Mesodermal cell (in vitro differentiated cells): ENCODE data around the gene RCC2. TPM values are rescaled to one million over a fixed set of nuclear protein-coding genes. Genes with fewer than 3 reads are reported as not detected.
"Not testable (repeated sequence)": the region's sequence is repeated elsewhere in the genome, so short reads cannot be mapped to it uniquely, and the experiment has no call there.

Experiments used
- H3K27ac ChIP-seq: 2 replicates; pipeline ENCODE4 v1.7.0; 2013; ENCODE audit warnings: mild to moderate bottlenecking, low read depth, low read length, moderate library complexity; ENCODE audit not compliant: severe bottlenecking
- H3K36me3 ChIP-seq: 2 replicates; pipeline ENCODE4 v1.7.1; 2013; ENCODE audit warnings: mild to moderate bottlenecking, low read length, moderate library complexity; ENCODE audit not compliant: control insufficient read depth, insufficient read depth
- H3K4me1 ChIP-seq: one replicate; pipeline ENCODE4 v1.7.1; 2013; ENCODE audit warnings: mild to moderate bottlenecking, low read length; ENCODE audit not compliant: insufficient read depth, control insufficient read depth, poor library complexity, severe bottlenecking
- H3K4me3 ChIP-seq: 2 replicates; pipeline ENCODE4 v1.7.0; 2013; ENCODE audit warnings: low read length, control low read depth, mild to moderate bottlenecking; ENCODE audit not compliant: insufficient read depth, poor library complexity, severe bottlenecking; ENCODE audit errors: extremely low read depth
- H3K9me3 ChIP-seq: 2 replicates; pipeline ENCODE4 v1.7.1; 2013; ENCODE audit warnings: mild to moderate bottlenecking, low read length, moderate library complexity; ENCODE audit not compliant: control insufficient read depth
- whole genome bisulfite sequencing, 2 experiments: methylation state at CpG; one replicate each; pipeline ENCODE4 v1.1.5; 2013; ENCODE audit warnings: missing lambda C conversion rate in 2 of 2; ENCODE audit not compliant: insufficient coverage in 2 of 2; 5-methylcytosine and 5-hydroxymethylcytosine counted together
- polyA plus RNA-seq, 2 experiments: library from polyadenylated mRNA; stranded (reverse); fragments of 50-300 nt; gene quantifications; one replicate each; pipeline ENCODE4 v1.2.3, GENCODE V29; 2013

The RCC2 gene
- 87.8 TPM for polyA plus RNA-seq (2013, experiment 1 of 2)
- 73.5 TPM for polyA plus RNA-seq (2013, experiment 2 of 2)

DNA sequence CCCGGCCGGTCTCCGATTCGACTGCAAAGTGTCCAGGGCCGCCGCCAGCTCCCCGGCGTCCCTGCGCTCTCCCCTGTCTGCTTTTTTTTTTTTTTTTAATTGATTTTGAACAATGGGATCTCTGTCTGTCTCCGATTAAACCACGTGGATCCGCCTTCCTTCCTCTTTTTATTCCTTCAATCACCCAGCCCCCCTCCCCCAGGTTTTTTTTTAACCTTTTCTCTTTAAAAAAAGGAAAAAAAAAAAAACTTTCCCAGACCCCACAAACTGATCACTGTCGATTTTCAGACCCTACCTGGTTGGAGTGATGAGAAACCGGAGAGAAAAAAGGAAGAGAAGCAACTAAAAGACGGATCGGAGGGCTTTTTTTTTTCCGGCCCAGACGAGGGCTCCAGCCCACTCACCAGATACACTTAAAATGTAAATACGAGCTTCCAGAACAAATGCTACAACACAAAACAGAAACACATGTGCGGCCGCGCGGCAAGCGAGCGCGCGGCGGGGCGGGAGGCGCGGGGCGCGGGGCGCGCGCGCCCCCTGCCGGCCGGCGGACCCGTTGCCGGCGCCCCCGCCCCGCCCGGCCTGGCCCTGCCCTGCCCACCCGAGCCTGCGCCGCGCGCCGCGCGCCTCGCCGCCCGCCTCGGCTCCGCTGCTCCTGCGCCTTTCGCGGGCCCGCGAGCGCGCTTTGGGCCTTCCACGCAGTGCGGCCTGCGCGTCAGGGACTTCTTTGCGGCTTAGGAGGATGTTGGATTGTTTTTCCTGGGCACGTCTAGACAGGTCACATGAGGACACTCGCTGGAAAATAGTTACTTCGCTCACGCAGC is at the start of gene RCC2:
RCC2 (minus strand) TSS at position 428 of the 824 bp plus-strand sequence. CDS start 1,163 bp downstream, outside the sequence.
- Histone ChIP-seq H3K4me1 (peaks cover 31% of the 10 kb centered on the region), H3K9me3 (no peaks in the 10 kb centered on the region), H3K4me3 (peak within 1 kb of the TSS; percentile 82), H3K27ac (peak within 1 kb of the TSS; percentile 96), H3K36me3 (peaks cover 27% of the 10 kb centered on the region)
- WGBS, 2 experiments = 0 to 1% methylated on average over 44 to 52 of the region's 75 CpGs

- Histone ChIP-seq H3K27ac (no peak overlapping the region), H3K9me3 (no peaks in the 10 kb centered on the region), H3K4me1 (no peaks in the 10 kb centered on the region), H3K4me3 (no peak overlapping the region), H3K36me3 (no peaks in the 10 kb centered on the region)
- 82 to 92% methylated on average over 6 to 9 of the region's 9 CpGs for WGBS, 2 experiments
Observed at GRCh38 chr1:17486242-17486641, 46.8 kb upstream of the RCC2 start.

- no peak overlapping the region for H3K27ac ChIP-seq
- H3K4me3 ChIP-seq = no peak overlapping the region
- H3K9me3 ChIP-seq = no peaks in the 10 kb centered on the region
- 74 to 83% methylated on average over 10 of the region's 10 CpGs for WGBS, 2 experiments
- no peaks in the 10 kb centered on the region for H3K36me3 ChIP-seq
- no peaks in the 10 kb centered on the region for H3K4me1 ChIP-seq
Observed at GRCh38 chr1:17485281-17485680, 45.8 kb upstream of the RCC2 start.

DNA sequence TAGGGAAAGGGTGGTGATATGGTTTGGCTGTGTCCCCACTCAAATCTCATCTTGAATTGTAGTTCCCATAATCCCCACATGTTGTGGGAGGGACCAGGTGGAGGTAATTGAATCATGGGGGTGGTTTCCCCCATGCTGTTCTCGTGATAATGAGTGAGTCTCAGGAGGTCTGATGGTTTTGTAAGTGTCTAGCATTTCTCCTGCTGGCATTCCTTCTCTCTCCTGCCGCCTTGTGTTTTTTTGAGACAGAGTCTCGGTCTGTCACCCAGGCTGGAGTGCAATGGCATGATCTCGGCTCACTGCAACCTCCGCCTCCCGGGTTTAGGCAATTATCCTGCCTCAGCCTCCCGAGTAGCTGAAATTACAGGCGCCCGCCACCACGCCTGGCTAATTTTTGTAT is 42.5 kb upstream of the RCC2 start:
- H3K9me3 ChIP-seq, H3K36me3 ChIP-seq, H3K27ac ChIP-seq, H3K4me1 ChIP-seq, H3K4me3 ChIP-seq: not testable (repeated sequence)
- 89 to 90% methylated on average over 10 of the region's 10 CpGs for WGBS, 2 experiments

GRCh38 chr1:17480846-17481245 is 41.4 kb upstream of the RCC2 start:
- H3K9me3 ChIP-seq = no peaks in the 10 kb centered on the region
- H3K36me3 ChIP-seq = no peaks in the 10 kb centered on the region
- no peak overlapping the region for H3K27ac ChIP-seq
- no peaks in the 10 kb centered on the region for H3K4me1 ChIP-seq
- H3K4me3 ChIP-seq = no peak overlapping the region
- WGBS, 2 experiments = 82 to 86% methylated on average over 5 to 6 of the region's 7 CpGs

DNA sequence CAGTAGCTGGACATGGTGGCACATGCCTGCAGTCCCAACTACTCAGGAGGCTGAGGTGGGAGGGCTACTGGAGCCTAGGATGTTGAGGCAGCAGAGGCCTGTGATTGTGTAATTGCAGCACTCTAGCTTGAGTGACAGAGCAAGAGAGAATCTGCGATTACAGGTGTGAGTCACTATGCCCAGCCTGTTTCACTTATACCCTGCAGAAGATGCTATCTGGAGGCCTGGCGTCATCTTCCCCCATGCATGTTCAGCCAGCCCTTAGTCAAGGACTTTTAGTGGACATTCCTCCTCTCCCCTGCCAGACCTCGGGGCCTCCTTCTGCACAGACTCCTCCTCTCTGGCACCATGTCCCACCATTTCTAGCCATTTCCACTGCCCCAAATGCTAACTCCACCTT is 36.3 kb upstream of the RCC2 start:
- no peak overlapping the region for H3K4me3 ChIP-seq
- H3K27ac ChIP-seq = no peak overlapping the region
- H3K9me3 ChIP-seq = no peaks in the 10 kb centered on the region
- WGBS, 2 experiments = 74 to 81% methylated on average over 3 of the region's 3 CpGs
- no peaks in the 10 kb centered on the region for H3K36me3 ChIP-seq
- no peaks in the 10 kb centered on the region for H3K4me1 ChIP-seq

GRCh38 chr1:17474836-17475555 is 35.5 kb upstream of the RCC2 start:
- not testable (repeated sequence) for H3K36me3 ChIP-seq, H3K9me3 ChIP-seq, H3K27ac ChIP-seq, H3K4me1 ChIP-seq, H3K4me3 ChIP-seq
- 83 to 87% methylated on average over 10 to 15 of the region's 20 CpGs for WGBS, 2 experiments

DNA sequence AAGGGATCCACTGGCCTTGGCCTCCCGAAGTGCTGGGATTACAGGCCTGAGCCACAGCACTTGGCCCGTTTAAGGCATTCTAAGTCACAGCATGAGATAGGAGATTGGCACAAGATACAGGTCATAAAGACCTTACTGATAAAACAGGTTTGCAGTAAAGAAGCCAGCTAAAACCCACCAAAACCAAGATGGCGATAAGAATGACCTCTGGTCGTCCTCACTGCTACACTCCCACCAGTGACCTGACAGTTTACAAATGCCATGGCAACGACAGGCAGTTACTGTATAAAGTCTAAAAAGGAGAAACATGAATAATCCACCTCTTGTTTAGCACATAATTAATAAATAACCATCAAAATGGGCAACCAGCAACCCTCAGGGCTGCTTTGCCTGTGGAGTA is 33.3 kb upstream of the RCC2 start:
- Histone ChIP-seq H3K27ac (no peak overlapping the region), H3K4me3 (no peak overlapping the region), H3K9me3 (no peaks in the 10 kb centered on the region), H3K36me3 (no peaks in the 10 kb centered on the region), H3K4me1 (no peaks in the 10 kb centered on the region)
- 84 to 93% methylated on average over 4 of the region's 5 CpGs for WGBS, 2 experiments

DNA sequence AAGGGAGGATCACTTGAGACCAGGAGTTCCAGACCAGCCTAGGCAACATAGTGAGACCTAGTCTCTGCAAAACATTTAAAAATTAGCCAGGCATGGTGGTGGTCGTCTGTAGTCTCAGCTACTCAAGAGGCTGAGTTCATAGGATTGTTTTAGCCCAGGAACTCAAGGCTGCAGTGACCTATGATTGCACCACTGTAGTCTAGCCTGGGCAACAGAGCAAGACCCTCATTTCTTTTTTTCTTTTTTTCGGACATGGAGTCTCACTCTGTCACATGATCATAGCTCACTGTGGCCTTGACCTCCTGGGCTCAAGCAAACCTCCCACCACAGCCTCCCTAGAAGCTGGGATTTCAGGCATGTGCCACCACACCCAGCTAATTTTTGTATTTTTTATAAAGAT is 31.9 kb upstream of the RCC2 start:
- no peak overlapping the region for H3K27ac ChIP-seq
- H3K9me3 ChIP-seq = no peaks in the 10 kb centered on the region
- 92 to 94% methylated on average over 2 of the region's 2 CpGs for WGBS, 2 experiments
- no peaks in the 10 kb centered on the region for H3K4me1 ChIP-seq
- no peaks in the 10 kb centered on the region for H3K36me3 ChIP-seq
- H3K4me3 ChIP-seq = no peak overlapping the region

DNA sequence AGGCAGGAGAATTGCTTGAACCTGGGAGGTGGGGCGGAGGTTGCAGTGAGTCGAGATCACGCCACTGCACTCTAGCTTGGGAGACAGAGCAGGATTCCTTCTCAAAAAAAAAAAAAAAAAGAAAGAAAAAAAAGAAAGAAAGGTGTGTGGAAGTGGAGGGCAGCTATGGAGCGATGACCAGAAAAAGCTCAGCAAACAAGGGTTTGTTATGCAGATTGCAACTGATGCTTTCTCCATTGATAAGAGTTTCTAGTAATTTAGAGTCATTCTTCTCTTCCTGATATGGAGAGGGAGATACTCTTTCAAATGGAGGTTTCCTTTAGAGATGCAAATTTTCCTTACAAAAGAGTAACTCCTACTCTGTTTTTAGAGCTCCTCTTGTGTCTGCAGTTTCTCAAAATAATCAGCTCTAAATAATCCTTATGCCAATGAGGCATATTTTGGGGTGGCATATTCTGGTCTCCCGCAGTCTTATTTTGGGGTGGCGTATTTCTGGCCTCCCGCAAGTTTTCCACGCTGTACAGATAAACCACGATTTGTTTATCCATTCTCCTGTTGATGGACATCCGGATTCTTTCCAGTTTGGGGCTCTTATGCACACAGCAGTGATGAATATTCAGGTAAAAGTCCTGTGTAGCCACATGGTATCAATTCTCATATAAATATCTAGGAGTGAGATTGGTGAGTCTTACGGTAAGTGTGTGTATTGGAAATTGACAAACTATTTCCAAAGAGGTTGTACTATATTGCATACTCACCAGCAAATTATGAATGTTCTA is 30.7 kb upstream of the RCC2 start:
- no peaks in the 10 kb centered on the region for H3K36me3 ChIP-seq
- H3K4me3 ChIP-seq = no peak overlapping the region
- H3K9me3 ChIP-seq = no peaks in the 10 kb centered on the region
- no peak overlapping the region for H3K27ac ChIP-seq
- WGBS, 2 experiments = 32 to 33% methylated on average over 5 of the region's 11 CpGs
- no peaks in the 10 kb centered on the region for H3K4me1 ChIP-seq
